HEK293T (cell line): ENCODE measurements around the gene UGGT2.
"Not testable (repeated sequence)": the region's sequence is repeated elsewhere in the genome, so short reads cannot be mapped to it uniquely, and the experiment has no call there.

ENCODE experiments used
- CTCF ChIA-PET: fragments of 350-600 bp; formaldehyde crosslinking; extraction: SDS; loops from one replicate; lab custom pipeline; 2021; ENCODE audit warnings: antibody characterized with exemption, inconsistent platforms; lab: Yijun Ruan, JAX
- POLR2A ChIA-PET: fragments of 350-600 bp; formaldehyde crosslinking; extraction: SDS; loops from one replicate; lab custom pipeline; 2020; ENCODE audit warnings: antibody characterized with exemption, inconsistent platforms; lab: Yijun Ruan, JAX
- DNase-seq: peaks from one replicate; pipeline ENCODE4 v3.0.0; 2012; ENCODE audit warnings: mixed read lengths; ENCODE audit errors: extremely low spot score
- ARNT ChIP-seq: fragments of 450-650 bp; IDR thresholded peaks from 2 replicates; pipeline ENCODE4 v1.6.1; 2017; ENCODE audit warnings: mild to moderate bottlenecking
- BHLHE40 ChIP-seq: fragments of 450-650 bp; IDR thresholded peaks from 2 replicates; pipeline ENCODE4 v1.6.1; 2016; ENCODE audit warnings: mild to moderate bottlenecking, moderate library complexity, borderline replicate concordance
- CTBP1 ChIP-seq: fragments of 450-650 bp; IDR thresholded peaks from 2 replicates; pipeline ENCODE4 v1.6.1; 2016; ENCODE audit warnings: borderline replicate concordance
- ELF4 ChIP-seq: fragments of 450-650 bp; IDR thresholded peaks from 2 replicates; pipeline ENCODE4 v1.6.1; 2017; ENCODE audit warnings: antibody characterized with exemption
- FOXA1 ChIP-seq: fragments of 450-650 bp; IDR thresholded peaks from 2 replicates; pipeline ENCODE4 v1.6.1; 2016; ENCODE audit warnings: mild to moderate bottlenecking
- FOXK2 ChIP-seq: fragments of 450-650 bp; IDR thresholded peaks from 2 replicates; pipeline ENCODE4 v1.6.1; 2016; ENCODE audit warnings: mild to moderate bottlenecking
- FOXM1 ChIP-seq: fragments of 450-650 bp; IDR thresholded peaks from 2 replicates; pipeline ENCODE4 v1.6.1; 2017; ENCODE audit warnings: mild to moderate bottlenecking, borderline replicate concordance
- HDGF ChIP-seq: fragments of 450-650 bp; IDR thresholded peaks from 2 replicates; pipeline ENCODE4 v1.6.1; 2017; ENCODE audit warnings: antibody characterized with exemption, borderline replicate concordance
- L3MBTL2 ChIP-seq: fragments of 450-650 bp; conservative IDR thresholded peaks from 2 replicates; pipeline ENCODE4 v1.6.1; 2016; ENCODE audit warnings: mild to moderate bottlenecking
- LEF1 ChIP-seq: fragments of 450-650 bp; IDR thresholded peaks from 2 replicates; pipeline ENCODE4 v1.6.1; 2017; ENCODE audit warnings: mild to moderate bottlenecking, borderline replicate concordance
- NFRKB ChIP-seq: fragments of 450-650 bp; IDR thresholded peaks from 2 replicates; pipeline ENCODE4 v1.6.1; 2016; ENCODE audit warnings: mild to moderate bottlenecking, moderate library complexity
- PKNOX1 ChIP-seq: fragments of 450-650 bp; IDR thresholded peaks from 2 replicates; pipeline ENCODE4 v1.6.1; 2016
- SP1 ChIP-seq: fragments of 450-650 bp; IDR thresholded peaks from 2 replicates; pipeline ENCODE4 v1.6.1; 2017
- SUZ12 ChIP-seq: fragments of 450-650 bp; IDR thresholded peaks from 2 replicates; pipeline ENCODE4 v1.6.1; 2016; ENCODE audit warnings: mild to moderate bottlenecking
- TARDBP ChIP-seq: fragments of 450-650 bp; IDR thresholded peaks from 2 replicates; pipeline ENCODE4 v1.6.1; 2016
- ZNF384 ChIP-seq: fragments of 450-650 bp; IDR thresholded peaks from 2 replicates; pipeline ENCODE4 v1.6.1; 2016

The UGGT2 gene

GRCh38 chr13:95950103-95950502 is 103.1 kb downstream of the UGGT2 start:
- ChIA-PET POLR2A (no interaction called here), CTCF (no interaction called here)
- no peak for DNase-seq
- TF ChIP-seq SP1, result no peak
- TF ChIP-seq SUZ12, result no peak
- no peak for TF ChIP-seq ELF4
- TF ChIP-seq FOXK2, result no peak
- TF ChIP-seq ZNF384, result no peak
- no peak for TF ChIP-seq PKNOX1
- TF ChIP-seq NFRKB, result no peak
- no peak for TF ChIP-seq FOXM1
- TF ChIP-seq CTBP1, result no peak
- TF ChIP-seq LEF1, result no peak
- TF ChIP-seq ARNT, result no peak

GRCh38 chr13:95948656-95949055 is 104.5 kb downstream of the UGGT2 start:
- DNase-seq, result no peak
- no peak for TF ChIP-seq LEF1
- TF ChIP-seq TARDBP, result no peak
- TF ChIP-seq ZNF384, result no peak
- TF ChIP-seq FOXM1, result no peak
- TF ChIP-seq NFRKB, result no peak
- CTCF ChIA-PET, result no interaction called here
- POLR2A ChIA-PET, result no interaction called here

- POLR2A ChIA-PET, result no interaction called here
- DNase-seq, result no peak
- TF ChIP-seq BHLHE40 (no peak), LEF1 (no peak), SUZ12 (no peak), ZNF384 (no peak), FOXM1 (no peak), SP1 (no peak), ELF4 (no peak), ARNT (no peak), FOXK2 (no peak), FOXA1 (no peak), CTBP1 (no peak), TARDBP (no peak), L3MBTL2 (no peak), NFRKB (no peak), HDGF (no peak), PKNOX1 (no peak)
- CTCF ChIA-PET, result no interaction called here
These were observed 115.4 kb downstream of the UGGT2 start for GRCh38 chr13:95937714-95938320.

GRCh38 chr13:95931300-95932025 is 121.7 kb downstream of the UGGT2 start:
- CTCF ChIA-PET, result no interaction called here
- no peak for TF ChIP-seq BHLHE40
- no peak for TF ChIP-seq FOXK2
- TF ChIP-seq PKNOX1, result no peak
- TF ChIP-seq ELF4, result no peak
- no peak for TF ChIP-seq SP1
- TF ChIP-seq L3MBTL2, result no peak
- no peak for TF ChIP-seq ARNT
- no peak for TF ChIP-seq CTBP1
- TF ChIP-seq FOXM1, result no peak
- POLR2A ChIA-PET, result no interaction called here
- DNase-seq, result no peak

GRCh38 chr13:95929430-95929829 is 123.8 kb downstream of the UGGT2 start:
- CTCF ChIA-PET, result no interaction called here
- POLR2A ChIA-PET, result no interaction called here
- DNase-seq, result no peak
- TF ChIP-seq NFRKB (no peak), FOXA1 (no peak), SP1 (no peak), L3MBTL2 (no peak), SUZ12 (no peak)

GRCh38 chr13:95928367-95928906 is 124.8 kb downstream of the UGGT2 start:
- DNase-seq, POLR2A ChIA-PET, CTCF ChIA-PET: not testable (repeated sequence)

GRCh38 chr13:95926231-95926630 is 127.0 kb downstream of the UGGT2 start:
- ChIA-PET CTCF (no interaction called here), POLR2A (no interaction called here)
- no peak for DNase-seq
- TF ChIP-seq FOXA1 (no peak), BHLHE40 (no peak), FOXM1 (no peak), NFRKB (no peak), HDGF (no peak), FOXK2 (no peak), PKNOX1 (no peak), L3MBTL2 (no peak), SUZ12 (no peak), ARNT (no peak), CTBP1 (no peak), ZNF384 (no peak)
